ENCODE results near the gene SLC1A5.
A peak's percentile ranks its signal among the peaks of the same experiment; 100 is the strongest.
"Not testable (repeated sequence)": the region's sequence is repeated elsewhere in the genome, so short reads cannot be mapped to it uniquely, and the experiment has no call there.

SLC1A5 gene

GRCh38 chr19:46766569-46767317, 21.7 kb downstream of the SLC1A5 start:
- DNase-seq, result peak; percentile 52

GRCh38 chr19:46764817-46765291, 23.5 kb downstream of the SLC1A5 start:
- no peak for DNase-seq

- no peak for DNase-seq
Measured at GRCh38 chr19:46762245-46762890, 26.0 kb downstream of the SLC1A5 start.

- DNase-seq, result no peak
Measured at GRCh38 chr19:46761418-46761831, 27.0 kb downstream of the SLC1A5 start.

- not testable (repeated sequence) for DNase-seq
Measured at GRCh38 chr19:46760897-46761296, 27.5 kb downstream of the SLC1A5 start.

GRCh38 chr19:46760363-46760762, 28.0 kb downstream of the SLC1A5 start:
- DNase-seq, result no peak

GRCh38 chr19:46759817-46760333, 28.5 kb downstream of the SLC1A5 start:
- no peak for DNase-seq

GRCh38 chr19:46759206-46759605, 29.2 kb downstream of the SLC1A5 start:
- no peak for DNase-seq

- DNase-seq, result no peak
Measured at GRCh38 chr19:46756544-46756888, 31.9 kb downstream of the SLC1A5 start.

GRCh38 chr19:46755853-46756543, 32.4 kb downstream of the SLC1A5 start:
- no peak for DNase-seq

- DNase-seq, result no peak
Measured at GRCh38 chr19:46755077-46755852, 33.1 kb downstream of the SLC1A5 start.

GRCh38 chr19:46753420-46754155, 34.8 kb downstream of the SLC1A5 start:
- peak; percentile 55 for DNase-seq

GRCh38 chr19:46748325-46749109, 39.9 kb downstream of the SLC1A5 start:
- DNase-seq, result peak; percentile 74

GRCh38 chr19:46746281-46747057, 41.9 kb downstream of the SLC1A5 start, which contains the start of gene STRN4:
Gene STRN4 (minus strand): TSS chr19:46746450. CDS start chr19:46746430, 20 bp downstream.
- peak; percentile 43 for DNase-seq

GRCh38 chr19:46745521-46746280, 42.7 kb downstream of the SLC1A5 start, which contains the start of gene FKRP:
Gene FKRP (plus strand): TSS chr19:46746057. CDS start chr19:46755451, 9,394 bp downstream.
- peak; percentile 28 for DNase-seq

GRCh38 chr19:46745030-46745429, 43.4 kb downstream of the SLC1A5 start:
- DNase-seq, result no peak

- DNase-seq, result no peak
Measured at GRCh38 chr19:46744005-46744691, 44.2 kb downstream of the SLC1A5 start.

GRCh38 chr19:46742926-46743480, 45.4 kb downstream of the SLC1A5 start:
- DNase-seq, result no peak

Data from activated T-cell treated with anti-CD3 and anti-CD28 coated beads for 4 hours (primary cell).